GM18951 (cell line): ENCODE data around the gene RBM15.
A peak's percentile ranks its signal among the peaks of the same experiment; 100 is the strongest.

Experiments used
- POLR2A ChIP-seq: IDR thresholded peaks from 4 replicates; pipeline ENCODE4 v1.6.1; 2011; ENCODE audit warnings: mild to moderate bottlenecking; ENCODE audit not compliant: insufficient read length, insufficient read depth; ENCODE audit errors: extremely low read depth
- in situ Hi-C: fragments of 300-500 bp; cut with MboI; formaldehyde crosslinking; loops from one replicate; pipeline ENCODE4 v1.12.0; 2022; ENCODE audit warnings: low sequenced_read_pairs, mixed read lengths, inconsistent platforms; ENCODE audit not compliant: unreplicated experiment

The RBM15 gene

DNA sequence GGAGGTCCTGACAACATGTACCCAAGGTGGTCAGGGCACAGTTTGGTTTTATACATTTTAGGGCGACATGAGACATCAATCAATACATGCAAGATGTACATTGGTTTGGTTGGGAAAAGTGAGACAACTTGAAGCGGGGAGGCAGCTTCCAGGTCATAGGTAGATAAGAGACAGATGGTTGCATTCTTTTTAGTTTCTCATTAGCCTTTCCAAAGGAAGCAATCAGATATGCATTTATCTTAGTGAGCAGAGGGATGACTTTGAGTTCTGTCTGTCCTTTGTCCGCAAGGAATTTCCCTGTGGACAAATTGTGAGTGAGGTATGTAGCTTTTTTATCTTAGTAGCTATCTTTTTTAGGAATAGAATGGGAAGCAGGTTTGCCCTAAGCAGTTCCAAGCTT lies 10.5 kb upstream of the RBM15 start:
- TF ChIP-seq POLR2A: no peak
- in situ Hi-C loops: no loop called here

DNA sequence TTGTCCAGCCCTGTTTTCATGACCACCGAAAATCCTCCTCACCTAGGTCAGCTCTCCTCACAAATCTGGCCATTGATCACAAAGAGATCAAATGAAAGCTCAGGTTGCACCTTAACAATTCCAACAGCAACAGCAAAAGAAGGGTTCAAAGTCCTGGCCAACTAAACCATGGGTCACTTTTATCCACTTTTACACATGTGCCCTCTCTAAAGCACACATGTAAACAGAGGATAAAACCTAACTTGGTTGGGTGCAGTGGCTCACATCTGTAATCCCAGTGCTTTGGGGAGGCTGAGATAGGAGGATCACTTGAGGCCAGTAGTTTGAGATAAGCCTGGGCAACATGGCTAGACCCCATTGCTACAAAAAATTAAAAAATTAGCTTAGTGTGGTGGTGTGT lies 3.9 kb upstream of the RBM15 start:
- in situ Hi-C loops: no loop called here
- TF ChIP-seq POLR2A: no peak

DNA sequence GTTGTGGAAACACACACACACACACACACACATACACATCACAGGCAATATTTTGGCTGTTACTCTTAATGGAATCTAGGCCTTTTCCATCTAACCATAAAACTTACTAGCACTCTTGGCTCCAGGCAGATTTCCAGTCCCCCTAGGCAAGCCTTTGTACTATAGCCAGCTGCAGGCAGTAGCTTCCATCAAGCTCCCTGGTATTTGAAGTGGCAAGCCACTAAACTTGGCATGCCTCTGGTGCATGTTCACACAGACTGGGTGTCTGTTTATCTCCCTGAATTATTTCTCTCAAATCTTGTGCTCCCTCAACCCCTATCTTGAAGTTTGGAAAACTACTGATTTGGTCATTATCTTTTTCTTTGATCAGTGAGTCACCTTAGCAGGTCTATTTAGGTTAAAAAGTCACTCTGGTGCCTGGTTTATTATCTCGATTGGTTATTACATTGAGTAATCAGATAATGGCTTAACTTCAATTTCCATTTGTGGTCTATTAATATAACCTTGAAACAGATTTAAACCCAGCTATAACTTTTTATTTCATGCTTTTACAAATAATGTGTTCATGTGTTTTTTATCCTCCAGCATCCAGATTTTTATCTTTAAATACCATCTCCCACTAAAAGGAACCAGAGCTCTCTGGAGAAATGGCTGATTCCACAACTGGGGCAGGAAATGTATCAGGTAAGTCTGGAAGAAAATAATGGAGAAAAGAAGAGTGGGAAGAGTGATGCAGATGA lies 2.7 kb upstream of the RBM15 start:
- TF ChIP-seq POLR2A: no peak
- in situ Hi-C loops: no loop called here

DNA sequence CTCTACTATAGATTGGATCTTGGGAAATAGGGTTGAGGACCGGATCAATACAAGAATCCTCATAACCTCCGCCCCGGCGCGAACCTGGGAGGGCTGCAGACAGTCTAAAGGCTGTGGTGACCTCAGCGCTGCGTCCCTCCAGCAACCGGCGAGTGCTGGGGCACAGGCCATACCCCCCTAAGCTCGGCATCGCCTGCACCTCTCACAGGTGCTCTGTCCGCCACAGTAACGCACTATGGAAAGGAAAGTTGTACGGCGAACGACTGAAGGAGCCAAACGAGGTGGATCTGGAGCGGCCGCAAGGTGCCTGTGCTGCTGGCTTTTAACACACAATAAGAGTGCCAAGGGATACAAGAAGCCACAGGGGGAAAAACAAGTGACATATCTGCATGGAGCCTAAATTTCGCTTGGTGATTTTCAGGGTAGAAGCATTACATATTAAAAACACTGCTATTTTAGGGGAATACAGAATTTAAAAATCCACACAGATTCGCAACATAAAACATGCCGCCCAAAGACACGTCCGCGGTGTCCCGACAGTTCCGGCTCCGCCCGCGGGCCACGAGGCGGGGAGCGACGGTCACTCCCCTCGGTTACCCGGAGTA lies 1.4 kb upstream of the RBM15 start:
- TF ChIP-seq POLR2A: no peak
- in situ Hi-C loops: no loop called here

DNA sequence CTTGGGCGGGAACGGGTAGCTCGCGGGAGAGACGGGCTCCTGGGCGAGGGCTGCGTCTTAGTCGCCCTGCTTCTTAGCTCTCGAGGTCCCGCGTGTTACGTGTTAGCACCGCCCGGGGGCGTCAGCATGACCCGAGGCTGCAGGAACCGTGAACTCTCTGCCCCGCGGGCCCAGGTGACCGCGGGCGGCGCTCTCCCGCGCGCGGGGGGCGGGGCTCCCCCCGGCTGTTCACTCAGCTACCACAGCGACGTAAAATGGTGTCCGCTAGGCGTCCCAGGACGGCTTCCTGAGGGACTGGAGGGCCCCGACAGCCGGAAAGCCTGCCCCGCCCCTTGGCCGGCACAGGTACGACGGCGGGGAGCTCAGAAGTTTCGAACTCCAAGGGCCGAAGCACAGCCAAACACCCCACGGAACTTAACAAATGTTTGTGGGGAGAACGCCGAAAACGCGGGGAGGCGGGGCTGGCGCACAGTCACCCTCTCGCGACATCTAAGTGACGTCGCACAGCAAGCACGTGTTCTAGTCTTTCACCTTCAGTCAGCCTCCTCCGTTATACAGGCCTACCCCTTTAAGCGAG lies 780 bp upstream of the RBM15 start:
- in situ Hi-C loops: no loop called here
- TF ChIP-seq POLR2A: peak; percentile 76

DNA sequence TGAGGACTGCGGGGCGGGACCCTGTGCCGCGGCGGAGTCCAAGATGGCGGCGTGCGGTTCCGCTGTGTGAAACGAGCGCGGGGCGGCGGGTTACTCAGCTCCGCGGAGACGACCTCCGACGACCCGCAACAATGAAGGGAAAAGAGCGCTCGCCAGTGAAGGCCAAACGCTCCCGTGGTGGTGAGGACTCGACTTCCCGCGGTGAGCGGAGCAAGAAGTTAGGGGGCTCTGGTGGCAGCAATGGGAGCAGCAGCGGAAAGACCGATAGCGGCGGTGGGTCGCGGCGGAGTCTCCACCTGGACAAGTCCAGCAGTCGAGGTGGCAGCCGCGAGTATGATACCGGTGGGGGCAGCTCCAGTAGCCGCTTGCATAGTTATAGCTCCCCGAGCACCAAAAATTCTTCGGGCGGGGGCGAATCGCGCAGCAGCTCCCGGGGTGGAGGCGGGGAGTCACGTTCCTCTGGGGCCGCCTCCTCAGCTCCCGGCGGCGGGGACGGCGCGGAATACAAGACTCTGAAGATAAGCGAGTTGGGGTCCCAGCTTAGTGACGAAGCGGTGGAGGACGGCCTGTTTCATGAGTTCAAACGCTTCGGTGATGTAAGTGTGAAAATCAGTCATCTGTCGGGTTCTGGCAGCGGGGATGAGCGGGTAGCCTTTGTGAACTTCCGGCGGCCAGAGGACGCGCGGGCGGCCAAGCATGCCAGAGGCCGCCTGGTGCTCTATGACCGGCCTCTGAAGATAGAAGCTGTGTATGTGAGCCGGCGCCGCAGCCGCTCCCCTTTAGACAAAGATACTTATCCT lies 430 bp downstream of the RBM15 start:
- in situ Hi-C loops: no loop called here
- TF ChIP-seq POLR2A: peak; percentile 92

DNA sequence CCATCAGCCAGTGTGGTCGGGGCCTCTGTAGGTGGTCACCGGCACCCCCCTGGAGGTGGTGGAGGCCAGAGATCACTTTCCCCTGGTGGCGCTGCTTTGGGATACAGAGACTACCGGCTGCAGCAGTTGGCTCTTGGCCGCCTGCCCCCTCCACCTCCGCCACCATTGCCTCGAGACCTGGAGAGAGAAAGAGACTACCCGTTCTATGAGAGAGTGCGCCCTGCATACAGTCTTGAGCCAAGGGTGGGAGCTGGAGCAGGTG lies 961 bp downstream of the RBM15 start:
- TF ChIP-seq POLR2A: no peak
- in situ Hi-C loops: no loop called here

DNA sequence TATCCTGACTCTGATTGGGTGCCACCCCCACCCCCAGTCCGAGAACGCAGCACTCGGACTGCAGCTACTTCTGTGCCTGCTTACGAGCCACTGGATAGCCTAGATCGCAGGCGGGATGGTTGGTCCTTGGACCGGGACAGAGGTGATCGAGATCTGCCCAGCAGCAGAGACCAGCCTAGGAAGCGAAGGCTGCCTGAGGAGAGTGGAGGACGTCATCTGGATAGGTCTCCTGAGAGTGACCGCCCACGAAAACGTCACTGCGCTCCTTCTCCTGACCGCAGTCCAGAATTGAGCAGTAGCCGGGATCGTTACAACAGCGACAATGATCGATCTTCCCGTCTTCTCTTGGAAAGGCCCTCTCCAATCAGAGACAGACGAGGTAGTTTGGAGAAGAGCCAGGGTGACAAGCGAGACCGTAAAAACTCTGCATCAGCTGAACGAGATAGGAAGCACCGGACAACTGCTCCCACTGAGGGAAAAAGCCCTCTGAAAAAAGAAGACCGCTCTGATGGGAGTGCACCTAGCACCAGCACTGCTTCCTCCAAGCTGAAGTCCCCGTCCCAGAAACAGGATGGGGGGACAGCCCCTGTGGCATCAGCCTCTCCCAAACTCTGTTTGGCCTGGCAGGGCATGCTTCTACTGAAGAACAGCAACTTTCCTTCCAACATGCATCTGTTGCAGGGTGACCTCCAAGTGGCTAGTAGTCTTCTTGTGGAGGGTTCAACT lies 2.1 kb downstream of the RBM15 start:
- in situ Hi-C loops: no loop called here
- TF ChIP-seq POLR2A: no peak

DNA sequence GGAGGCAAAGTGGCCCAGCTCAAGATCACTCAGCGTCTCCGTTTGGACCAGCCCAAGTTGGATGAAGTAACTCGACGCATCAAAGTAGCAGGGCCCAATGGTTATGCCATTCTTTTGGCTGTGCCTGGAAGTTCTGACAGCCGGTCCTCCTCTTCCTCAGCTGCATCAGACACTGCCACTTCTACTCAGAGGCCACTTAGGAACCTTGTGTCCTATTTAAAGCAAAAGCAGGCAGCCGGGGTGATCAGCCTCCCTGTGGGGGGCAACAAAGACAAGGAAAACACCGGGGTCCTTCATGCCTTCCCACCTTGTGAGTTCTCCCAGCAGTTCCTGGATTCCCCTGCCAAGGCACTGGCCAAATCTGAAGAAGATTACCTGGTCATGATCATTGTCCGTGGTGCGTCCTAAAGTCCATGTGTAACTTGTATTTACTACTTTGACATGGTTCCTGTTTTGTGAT lies 2.7 kb downstream of the RBM15 start:
- TF ChIP-seq POLR2A: no peak
- in situ Hi-C loops: no loop called here

DNA sequence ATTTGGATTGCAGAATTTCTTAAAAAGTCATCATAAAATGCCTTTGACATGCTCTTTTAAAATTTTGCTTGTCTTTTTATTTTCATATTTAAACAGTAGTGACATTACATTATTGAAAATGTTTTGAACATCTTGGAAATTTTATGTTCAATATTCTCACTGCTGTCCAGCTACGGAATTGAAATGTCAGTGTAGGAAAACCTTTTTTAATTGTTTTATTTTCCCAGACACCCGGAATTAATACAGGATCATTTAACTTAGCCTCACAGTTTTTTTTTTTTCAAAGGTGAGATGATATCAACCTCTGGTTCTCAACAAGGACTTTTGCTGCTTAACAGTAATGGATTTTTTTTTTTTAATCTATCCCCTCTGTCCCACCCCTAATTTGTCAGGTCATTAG lies 4.1 kb downstream of the RBM15 start:
- TF ChIP-seq POLR2A: no peak
- in situ Hi-C loops: no loop called here

DNA sequence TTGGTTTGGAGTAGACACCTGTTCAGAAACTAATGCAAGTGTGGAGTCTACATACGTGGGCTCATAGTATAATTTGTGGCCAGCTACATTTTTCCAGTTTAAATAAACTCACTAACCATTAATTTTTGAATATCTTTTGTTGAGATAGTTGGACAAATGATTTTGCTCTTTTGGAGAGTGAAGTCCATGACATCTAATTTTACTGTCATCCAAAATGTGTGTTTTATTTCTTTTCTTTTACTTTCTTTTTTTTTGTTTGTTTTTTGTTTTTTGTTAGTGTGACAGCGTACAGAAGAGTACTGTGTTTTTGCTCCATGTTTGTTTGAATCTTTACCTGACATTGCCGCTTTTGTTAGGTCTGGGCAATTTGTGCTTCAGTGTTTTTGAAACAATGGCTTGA lies 5.0 kb downstream of the RBM15 start:
- in situ Hi-C loops: no loop called here

DNA sequence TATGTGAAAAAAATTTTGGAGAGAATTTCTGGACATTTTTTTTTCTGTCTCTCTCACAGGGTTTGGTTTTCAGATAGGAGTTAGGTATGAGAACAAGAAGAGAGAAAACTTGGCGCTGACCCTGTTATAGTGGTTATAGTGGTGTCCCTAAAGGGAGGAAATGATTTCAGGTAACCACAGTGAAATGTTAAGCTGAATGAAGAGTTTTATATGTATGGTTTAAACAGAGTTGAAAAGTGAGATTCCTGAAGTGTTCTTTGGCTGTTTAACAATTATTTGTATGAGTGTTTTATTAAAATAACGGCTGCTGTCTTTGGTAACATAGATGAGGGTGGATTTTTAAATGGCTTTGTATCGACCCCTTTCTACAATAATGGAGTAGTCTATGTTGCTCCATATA lies 6.3 kb downstream of the RBM15 start:
- TF ChIP-seq POLR2A: no peak
- in situ Hi-C loops: no loop called here

More for the DNA sequence above, 5.0 kb downstream of the RBM15 start:
- TF ChIP-seq POLR2A: no peak

DNA sequence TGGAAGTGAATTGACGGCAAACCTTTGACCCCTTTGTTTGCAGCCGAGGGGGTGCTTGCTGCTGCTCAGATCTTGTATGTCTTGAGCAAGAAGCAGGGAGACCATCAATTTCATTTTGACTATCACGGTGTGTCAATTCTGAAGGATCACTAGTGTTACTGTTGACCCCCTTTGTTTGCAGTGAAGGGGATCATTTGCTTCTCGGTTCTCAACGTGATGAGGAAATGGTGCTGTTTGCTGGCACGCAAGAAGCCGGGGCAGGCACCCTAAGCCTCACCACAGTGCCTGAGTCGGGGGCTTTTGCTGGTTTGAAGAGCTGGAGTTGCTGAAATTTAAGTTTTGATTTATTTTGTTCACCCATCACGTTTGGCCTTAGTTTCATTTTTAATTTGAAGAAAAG lies 7.5 kb downstream of the RBM15 start:
- in situ Hi-C loops: no loop called here
- TF ChIP-seq POLR2A: no peak

DNA sequence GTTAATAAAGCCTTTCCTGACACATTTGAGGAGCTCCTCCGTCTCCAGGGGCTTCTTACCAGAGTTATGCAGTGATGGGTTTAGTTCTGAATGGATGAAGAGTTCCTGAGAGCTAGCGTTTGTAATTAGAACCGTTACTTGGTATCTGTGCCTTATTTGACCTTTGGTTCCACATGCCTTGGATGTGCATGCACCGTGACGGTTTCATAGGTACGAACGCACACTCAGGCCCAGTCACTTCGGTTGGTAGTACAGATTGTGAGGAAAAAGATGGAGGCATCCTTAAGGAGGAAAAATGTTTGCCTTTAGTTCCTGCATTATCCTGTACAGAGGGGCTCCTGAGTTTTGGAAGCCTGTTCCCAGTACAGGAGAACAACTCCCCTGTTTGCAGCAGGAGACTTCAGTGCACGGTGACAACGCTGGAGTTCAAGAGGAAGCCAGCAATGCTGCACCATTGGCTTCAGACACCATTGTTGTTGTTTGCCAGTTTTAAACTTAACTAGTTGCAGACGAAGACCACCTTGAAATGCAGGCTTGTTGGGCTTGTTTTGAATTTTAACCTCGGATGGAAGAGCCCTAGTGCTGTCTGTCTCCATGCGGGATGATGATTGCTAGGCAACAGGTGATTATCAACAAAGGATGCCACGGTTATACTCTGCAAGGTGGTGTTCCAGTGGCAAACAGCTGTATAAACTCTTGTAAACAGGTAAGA lies 8.2 kb downstream of the RBM15 start:
- TF ChIP-seq POLR2A: no peak
- in situ Hi-C loops: no loop called here
